SU-DHL-6 (cell line): Measurements from ENCODE around the gene CNTD1.

Source experiments
- H2AFZ ChIP-seq: fragments of 200-600 bp; sonication (generic); 2 replicates; pipeline ENCODE4 v1.6.1; 2014; ENCODE audit warnings: low read depth, mild to moderate bottlenecking, moderate library complexity, mixed read lengths, antibody characterized with exemption, low read length; ENCODE audit not compliant: severe bottlenecking
- H3F3A ChIP-seq: fragments of 200-600 bp; shearing (Covaris generic); 2 replicates; pipeline ENCODE4 v1.6.0; 2016; ENCODE audit warnings: antibody characterized with exemption, mild to moderate bottlenecking; ENCODE audit not compliant: insufficient read depth
- H3K27ac ChIP-seq: fragments of 200-600 bp; sonication (generic); 2 replicates; pipeline ENCODE4 v1.5.1; 2016; ENCODE audit warnings: low read depth, mild to moderate bottlenecking, low read length, moderate library complexity, mixed read lengths
- H3K27me3 ChIP-seq: fragments of 200-600 bp; sonication (generic), shearing (Covaris generic); 2 replicates; pipeline ENCODE4 v1.6.0; 2014; ENCODE audit warnings: mild to moderate bottlenecking, low read length
- H3K36me3 ChIP-seq: fragments of 200-600 bp; sonication (generic); 2 replicates; pipeline ENCODE4 v1.6.1; 2014; ENCODE audit warnings: mild to moderate bottlenecking, low read length, mixed read lengths
- H3K4me2 ChIP-seq: fragments of 300-600, 200-600 bp; shearing (Covaris generic), sonication (generic); 2 replicates; pipeline ENCODE4 v1.6.0; 2014; ENCODE audit warnings: low read length, low read depth, mild to moderate bottlenecking; ENCODE audit not compliant: poor library complexity, severe bottlenecking
- H3K4me3 ChIP-seq: fragments of 200-600 bp; sonication (generic); 2 replicates; pipeline ENCODE4 v1.5.1; 2014; ENCODE audit warnings: antibody characterized with exemption, low read length, mild to moderate bottlenecking, mixed read lengths; ENCODE audit not compliant: insufficient read depth, poor library complexity, severe bottlenecking
- H3K79me2 ChIP-seq: fragments of 200-600 bp; sonication (generic); 2 replicates; pipeline ENCODE4 v1.6.1; 2014; ENCODE audit warnings: mild to moderate bottlenecking, low read length, moderate library complexity; ENCODE audit not compliant: insufficient read depth
- H3K9ac ChIP-seq: fragments of 200-600 bp; sonication (generic); 2 replicates; pipeline ENCODE4 v1.7.0; 2014; ENCODE audit warnings: mild to moderate bottlenecking, low read length
- H3K9me2 ChIP-seq: fragments of 200-600 bp; sonication (generic); replicated peaks from 2 replicates; pipeline ENCODE4 v1.6.1; 2014; ENCODE audit warnings: low read length; ENCODE audit not compliant: insufficient read depth
- H3K9me3 ChIP-seq: fragments of 200-600 bp; sonication (generic); 2 replicates; pipeline ENCODE4 v1.6.1; 2014; ENCODE audit warnings: low read length, mixed read lengths; ENCODE audit not compliant: insufficient read depth
- H4K20me1 ChIP-seq: fragments of 200-600 bp; sonication (generic); 2 replicates; pipeline ENCODE4 v1.6.1; 2014; ENCODE audit warnings: low read depth, mild to moderate bottlenecking, antibody characterized with exemption, low read length, moderate library complexity, mixed read lengths
- EZH2phosphoT487 ChIP-seq: fragments of 200-600 bp; sonication (generic), shearing (Covaris generic); conservative IDR thresholded peaks from 2 replicates; pipeline ENCODE4 v1.6.1; 2018; ENCODE audit warnings: mild to moderate bottlenecking, antibody characterized with exemption, low read length, moderate library complexity, mixed read lengths
- TF ChIP-seq, protein P1 (sequence below): fragments of 200-600 bp; sonication (generic); IDR thresholded peaks from one replicate; pipeline ENCODE4 v1.5.1; 2017; ENCODE audit warnings: antibody characterized with exemption, mild to moderate bottlenecking, low read length, moderate library complexity; ENCODE audit not compliant: insufficient read depth, poor library complexity, severe bottlenecking

CNTD1 gene

GRCh38 chr17:42832213-42832933 is 33.7 kb downstream of the CNTD1 start:
- no peaks in the 10 kb centered on the region for H3K9me3 ChIP-seq
- H3K36me3 ChIP-seq: peaks cover 10% of the 10 kb centered on the region; the same call in 1 of the 2 replicates
- H2AFZ ChIP-seq: peak overlapping the region; percentile 83
- TF ChIP-seq EZH2phosphoT487: no peak
- TF ChIP-seq, protein P1, sequence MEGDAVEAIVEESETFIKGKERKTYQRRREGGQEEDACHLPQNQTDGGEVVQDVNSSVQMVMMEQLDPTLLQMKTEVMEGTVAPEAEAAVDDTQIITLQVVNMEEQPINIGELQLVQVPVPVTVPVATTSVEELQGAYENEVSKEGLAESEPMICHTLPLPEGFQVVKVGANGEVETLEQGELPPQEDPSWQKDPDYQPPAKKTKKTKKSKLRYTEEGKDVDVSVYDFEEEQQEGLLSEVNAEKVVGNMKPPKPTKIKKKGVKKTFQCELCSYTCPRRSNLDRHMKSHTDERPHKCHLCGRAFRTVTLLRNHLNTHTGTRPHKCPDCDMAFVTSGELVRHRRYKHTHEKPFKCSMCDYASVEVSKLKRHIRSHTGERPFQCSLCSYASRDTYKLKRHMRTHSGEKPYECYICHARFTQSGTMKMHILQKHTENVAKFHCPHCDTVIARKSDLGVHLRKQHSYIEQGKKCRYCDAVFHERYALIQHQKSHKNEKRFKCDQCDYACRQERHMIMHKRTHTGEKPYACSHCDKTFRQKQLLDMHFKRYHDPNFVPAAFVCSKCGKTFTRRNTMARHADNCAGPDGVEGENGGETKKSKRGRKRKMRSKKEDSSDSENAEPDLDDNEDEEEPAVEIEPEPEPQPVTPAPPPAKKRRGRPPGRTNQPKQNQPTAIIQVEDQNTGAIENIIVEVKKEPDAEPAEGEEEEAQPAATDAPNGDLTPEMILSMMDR: no peak
- peaks cover 4% of the 10 kb centered on the region; the same call in 1 of the 2 replicates for H3F3A ChIP-seq
- H3K4me3 ChIP-seq: peak overlapping the region; percentile 87
- peak overlapping the region; percentile 92 for H3K4me2 ChIP-seq
- peaks cover 33% of the 10 kb centered on the region for H3K79me2 ChIP-seq
- no peaks in the 10 kb centered on the region for H3K9me2 ChIP-seq
- H3K27ac ChIP-seq: peak overlapping the region; percentile 43
- peak overlapping the region; percentile 91 for H3K9ac ChIP-seq
- no peaks in the 10 kb centered on the region for H3K27me3 ChIP-seq
- no peaks in the 10 kb centered on the region for H4K20me1 ChIP-seq

DNA sequence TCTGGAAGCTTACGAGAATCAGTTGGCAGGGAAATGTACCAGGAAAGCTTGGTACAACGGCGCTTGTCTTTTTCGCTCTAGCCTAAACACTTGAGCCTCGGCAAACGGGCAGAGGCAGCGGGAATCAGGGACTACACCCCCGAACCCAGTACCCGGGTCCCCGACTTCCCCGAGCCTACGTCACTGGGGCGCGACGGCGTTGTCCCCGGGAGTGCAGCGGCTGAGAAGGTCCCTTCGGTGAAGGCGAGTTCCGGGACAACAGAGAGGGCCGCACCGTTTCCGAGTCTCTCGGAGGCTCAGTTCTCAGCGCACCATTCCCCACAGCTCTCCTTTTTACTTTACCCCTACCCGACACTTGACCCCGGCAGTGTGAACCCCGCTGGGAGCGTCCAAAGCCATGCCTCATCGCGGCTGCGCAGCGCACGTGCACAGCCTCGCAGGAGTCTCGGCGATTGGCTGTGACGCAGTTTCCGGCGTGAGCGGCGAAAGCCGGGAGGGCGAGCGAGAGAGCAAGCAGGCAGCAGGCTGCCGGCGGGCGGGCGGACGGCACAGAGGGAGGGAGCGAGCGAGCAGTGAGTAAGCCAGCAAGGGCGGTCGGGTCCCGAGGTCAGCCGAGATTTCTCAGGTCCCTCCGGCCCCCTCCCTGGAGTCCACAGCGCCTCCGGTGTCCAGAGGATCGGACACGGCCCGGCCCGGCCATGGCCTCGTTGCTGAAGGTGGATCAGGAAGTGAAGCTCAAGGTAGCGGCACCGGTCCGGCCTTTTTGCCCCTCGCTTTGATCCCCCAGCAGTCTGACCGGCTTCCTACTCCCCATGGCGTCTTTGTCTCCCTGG is 34.5 kb downstream of the CNTD1 start, which contains the start of gene PSME3:
Gene PSME3, plus strand, starts transcription at position 464 of the 833 bp plus-strand sequence. Its CDS starts 235 bp downstream, at position 699.
- no peaks in the 10 kb centered on the region for H4K20me1 ChIP-seq
- peak within 1 kb of the TSS; percentile 91 for H3K9ac ChIP-seq
- H3K4me3 ChIP-seq: peak within 1 kb of the TSS; percentile 87
- H3K27ac ChIP-seq: peak within 1 kb of the TSS; percentile 43
- H3K36me3 ChIP-seq: peaks cover 17% of the 10 kb centered on the region; the same call in 1 of the 2 replicates
- peaks cover 33% of the 10 kb centered on the region for H3K79me2 ChIP-seq
- no peaks in the 10 kb centered on the region for H3K27me3 ChIP-seq
- H3K4me2 ChIP-seq: peak within 1 kb of the TSS; percentile 92
- TF ChIP-seq EZH2phosphoT487: no peak
- TF ChIP-seq, protein P1: no peak
- no peaks in the 10 kb centered on the region for H3K9me2 ChIP-seq
- no peaks in the 10 kb centered on the region for H3K9me3 ChIP-seq
- peaks cover 4% of the 10 kb centered on the region; the same call in 1 of the 2 replicates for H3F3A ChIP-seq
- H2AFZ ChIP-seq: peak within 1 kb of the TSS; percentile 83

GRCh38 chr17:42833767-42834422 is 35.2 kb downstream of the CNTD1 start:
- H3K9me3 ChIP-seq: no peaks in the 10 kb centered on the region
- peak overlapping the region; percentile 83 for H2AFZ ChIP-seq
- no peak for TF ChIP-seq EZH2phosphoT487
- TF ChIP-seq, protein P1: no peak
- H3K27ac ChIP-seq: peak overlapping the region; percentile 43
- peaks cover 21% of the 10 kb centered on the region; the same call in 1 of the 2 replicates for H3K36me3 ChIP-seq
- no peaks in the 10 kb centered on the region for H3K9me2 ChIP-seq
- H3F3A ChIP-seq: peaks cover 4% of the 10 kb centered on the region; the same call in 1 of the 2 replicates
- peaks cover 33% of the 10 kb centered on the region for H3K79me2 ChIP-seq
- peak overlapping the region; percentile 87 for H3K4me3 ChIP-seq
- H4K20me1 ChIP-seq: no peaks in the 10 kb centered on the region
- peak overlapping the region; percentile 91 for H3K9ac ChIP-seq
- peak overlapping the region; percentile 92 for H3K4me2 ChIP-seq
- no peaks in the 10 kb centered on the region for H3K27me3 ChIP-seq
